Measurements from ENCODE around the gene GCG.

The GCG gene

DNA sequence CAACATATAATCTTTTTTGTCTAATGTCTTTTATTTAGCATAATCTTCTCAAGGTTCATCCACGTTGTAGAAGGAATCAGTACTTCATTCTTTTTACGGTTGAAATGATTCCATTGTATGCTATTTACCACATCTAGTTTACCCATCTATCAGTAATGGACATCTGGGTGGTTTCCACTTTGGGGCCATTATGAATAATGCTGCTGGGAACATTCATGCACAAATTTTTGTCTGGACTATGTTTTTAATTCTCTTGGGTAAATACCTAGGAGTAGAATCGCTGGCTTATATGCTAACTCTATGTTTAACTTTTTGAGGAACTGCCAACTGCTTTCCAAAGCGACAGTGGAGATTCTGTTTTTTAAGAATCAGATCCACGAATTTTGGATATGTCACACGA, 7.4 kb upstream of the GCG start:
- no peaks in the 10 kb centered on the region for H3K79me2 ChIP-seq (ENCODE audit: insufficient read depth, low read length)
- H3K4me1 ChIP-seq (ENCODE audit: insufficient read depth, low read length): no peaks in the 10 kb centered on the region
- no peak overlapping the region for H3K4me2 ChIP-seq (ENCODE audit: insufficient read depth, low read length)
- no peak overlapping the region for H3K4me3 ChIP-seq (ENCODE audit: low read depth in 1 of 2, low read length in 2 of 2)
- TF ChIP-seq EZH2 (IDR thresholded peaks at IDR 0.05; ENCODE audit: borderline replicate concordance, low read depth, low read length, severe bottlenecking): no peak
- TF ChIP-seq, protein P1, sequence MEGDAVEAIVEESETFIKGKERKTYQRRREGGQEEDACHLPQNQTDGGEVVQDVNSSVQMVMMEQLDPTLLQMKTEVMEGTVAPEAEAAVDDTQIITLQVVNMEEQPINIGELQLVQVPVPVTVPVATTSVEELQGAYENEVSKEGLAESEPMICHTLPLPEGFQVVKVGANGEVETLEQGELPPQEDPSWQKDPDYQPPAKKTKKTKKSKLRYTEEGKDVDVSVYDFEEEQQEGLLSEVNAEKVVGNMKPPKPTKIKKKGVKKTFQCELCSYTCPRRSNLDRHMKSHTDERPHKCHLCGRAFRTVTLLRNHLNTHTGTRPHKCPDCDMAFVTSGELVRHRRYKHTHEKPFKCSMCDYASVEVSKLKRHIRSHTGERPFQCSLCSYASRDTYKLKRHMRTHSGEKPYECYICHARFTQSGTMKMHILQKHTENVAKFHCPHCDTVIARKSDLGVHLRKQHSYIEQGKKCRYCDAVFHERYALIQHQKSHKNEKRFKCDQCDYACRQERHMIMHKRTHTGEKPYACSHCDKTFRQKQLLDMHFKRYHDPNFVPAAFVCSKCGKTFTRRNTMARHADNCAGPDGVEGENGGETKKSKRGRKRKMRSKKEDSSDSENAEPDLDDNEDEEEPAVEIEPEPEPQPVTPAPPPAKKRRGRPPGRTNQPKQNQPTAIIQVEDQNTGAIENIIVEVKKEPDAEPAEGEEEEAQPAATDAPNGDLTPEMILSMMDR (IDR thresholded peaks at IDR 0.05; ENCODE audit: borderline replicate concordance, extremely low read depth, low read length, poor library complexity, severe bottlenecking): no peak
- DNase-seq (no peak), ATAC-seq (ENCODE audit: insufficient read depth, low read depth) (no peak)
- no peaks in the 10 kb centered on the region for H3K27me3 ChIP-seq (ENCODE audit: insufficient read depth, low read length, poor library complexity)
- H3K9me3 ChIP-seq (ENCODE audit: insufficient read depth, low read length, severe bottlenecking): no peaks in the 10 kb centered on the region
- no peak overlapping the region for H3K27ac ChIP-seq (ENCODE audit: low read length)
- H4K20me1 ChIP-seq (ENCODE audit: insufficient read depth, low read length): no peaks in the 10 kb centered on the region
- no peak overlapping the region for H3K9ac ChIP-seq (ENCODE audit: low read depth, low read length)
- H3K36me3 ChIP-seq (ENCODE audit: insufficient read depth, low read length): no peaks in the 10 kb centered on the region
- no peak overlapping the region for H2AFZ ChIP-seq (ENCODE audit: low read depth, low read length)

DNA sequence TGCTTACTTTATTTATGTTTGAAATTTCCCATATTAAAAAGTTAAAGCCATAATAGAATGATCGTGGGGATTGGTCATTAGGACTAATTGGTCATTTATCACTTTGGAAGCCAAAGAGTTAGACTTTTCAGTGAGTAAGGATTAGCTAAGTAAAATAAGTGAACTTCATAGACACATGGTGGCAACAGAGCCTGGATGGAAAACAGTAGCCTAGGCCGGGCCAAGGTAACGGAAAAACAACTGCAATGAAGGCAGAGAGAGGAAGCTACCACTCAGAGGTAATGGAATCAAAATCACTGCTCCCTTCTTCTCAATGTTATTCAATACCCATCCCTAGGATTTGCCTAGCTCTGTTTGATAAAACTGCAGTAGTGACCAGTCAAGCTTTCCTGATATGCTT, 4.1 kb upstream of the GCG start:
- H3K27ac ChIP-seq (ENCODE audit: low read length): no peak overlapping the region
- no peaks in the 10 kb centered on the region for H3K79me2 ChIP-seq (ENCODE audit: insufficient read depth, low read length)
- no peak overlapping the region for H3K9ac ChIP-seq (ENCODE audit: low read depth, low read length)
- no peaks in the 10 kb centered on the region for H3K36me3 ChIP-seq (ENCODE audit: insufficient read depth, low read length)
- no peaks in the 10 kb centered on the region for H3K9me3 ChIP-seq (ENCODE audit: insufficient read depth, low read length, severe bottlenecking)
- H3K4me1 ChIP-seq (ENCODE audit: insufficient read depth, low read length): no peaks in the 10 kb centered on the region
- H2AFZ ChIP-seq (ENCODE audit: low read depth, low read length): no peak overlapping the region
- no peak overlapping the region for H3K4me2 ChIP-seq (ENCODE audit: insufficient read depth, low read length)
- no peaks in the 10 kb centered on the region for H4K20me1 ChIP-seq (ENCODE audit: insufficient read depth, low read length)
- H3K4me3 ChIP-seq (ENCODE audit: low read depth in 1 of 2, low read length in 2 of 2): no peak overlapping the region
- no peak for DNase-seq
- no peak for TF ChIP-seq EZH2 (IDR thresholded peaks at IDR 0.05; ENCODE audit: borderline replicate concordance, low read depth, low read length, severe bottlenecking)
- TF ChIP-seq, protein P1 (IDR thresholded peaks at IDR 0.05; ENCODE audit: borderline replicate concordance, extremely low read depth, low read length, poor library complexity, severe bottlenecking): no peak
- no peak for ATAC-seq (ENCODE audit: insufficient read depth, low read depth)
- H3K27me3 ChIP-seq (ENCODE audit: insufficient read depth, low read length, poor library complexity): no peaks in the 10 kb centered on the region

DNA sequence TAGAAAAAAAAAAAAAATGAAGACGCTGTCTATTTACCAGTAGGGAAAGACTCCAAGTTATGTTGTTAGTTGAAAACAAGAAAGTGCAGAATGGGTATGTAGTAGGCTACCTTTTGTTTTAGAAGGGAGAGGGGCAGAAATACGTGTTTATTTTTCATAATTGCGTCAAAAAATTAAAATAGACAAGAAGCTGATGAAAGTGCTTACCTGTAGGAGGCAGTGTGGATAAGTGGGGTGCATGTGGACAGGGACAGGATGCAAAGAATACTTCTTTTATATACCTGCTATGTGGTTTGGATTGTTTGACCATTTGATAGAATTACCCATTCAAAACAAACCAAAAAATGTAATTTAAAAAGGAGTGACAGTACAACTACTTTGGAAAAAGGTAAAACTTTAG, 3.0 kb upstream of the GCG start:
- Histone ChIP-seq H3K4me2 (ENCODE audit: insufficient read depth, low read length) (no peak overlapping the region), H3K9ac (ENCODE audit: low read depth, low read length) (no peak overlapping the region), H3K9me3 (ENCODE audit: insufficient read depth, low read length, severe bottlenecking) (no peaks in the 10 kb centered on the region), H3K27ac (ENCODE audit: low read length) (no peak overlapping the region), H3K4me1 (ENCODE audit: insufficient read depth, low read length) (no peaks in the 10 kb centered on the region), H2AFZ (ENCODE audit: low read depth, low read length) (no peak overlapping the region), H3K79me2 (ENCODE audit: insufficient read depth, low read length) (no peaks in the 10 kb centered on the region), H4K20me1 (ENCODE audit: insufficient read depth, low read length) (no peaks in the 10 kb centered on the region), H3K36me3 (ENCODE audit: insufficient read depth, low read length) (no peaks in the 10 kb centered on the region), H3K4me3 (ENCODE audit: low read depth in 1 of 2, low read length in 2 of 2) (no peak overlapping the region), H3K27me3 (ENCODE audit: insufficient read depth, low read length, poor library complexity) (no peaks in the 10 kb centered on the region)
- DNase-seq (no peak), ATAC-seq (ENCODE audit: insufficient read depth, low read depth) (no peak)
- TF ChIP-seq, protein P1 (IDR thresholded peaks at IDR 0.05; ENCODE audit: borderline replicate concordance, extremely low read depth, low read length, poor library complexity, severe bottlenecking): peak; percentile 36
- no peak for TF ChIP-seq EZH2 (IDR thresholded peaks at IDR 0.05; ENCODE audit: borderline replicate concordance, low read depth, low read length, severe bottlenecking)
